ENCODE measurements around the gene SIAH1.
"Not testable (repeated sequence)": the region's sequence is repeated elsewhere in the genome, so short reads cannot be mapped to it uniquely, and the experiment has no call there.

Gene SIAH1

DNA sequence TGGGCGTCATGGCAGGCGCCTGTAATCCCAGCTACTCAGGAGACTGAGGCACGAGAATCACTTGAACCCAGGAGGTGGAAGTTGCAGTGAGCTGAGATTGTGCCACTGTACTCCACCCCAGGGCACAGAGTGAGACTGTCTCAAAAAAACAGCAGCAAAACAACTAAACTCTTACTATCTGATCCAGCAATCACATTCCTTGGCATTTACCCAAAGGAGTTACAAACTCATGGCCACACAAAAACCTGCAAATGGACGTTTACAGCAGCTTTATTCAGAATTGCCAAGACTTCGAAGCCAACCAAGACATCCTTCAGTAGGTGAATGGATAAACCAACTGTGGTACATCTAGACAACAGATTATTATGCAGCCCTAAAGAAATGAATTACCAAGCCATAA, 4.0 kb downstream of the SIAH1 start:
- Mint-ChIP-seq H3K36me3 (ENCODE audit: low read depth) (peaks cover 13% of the 10 kb centered on the region), H3K9me3 (no peaks in the 10 kb centered on the region)

DNA sequence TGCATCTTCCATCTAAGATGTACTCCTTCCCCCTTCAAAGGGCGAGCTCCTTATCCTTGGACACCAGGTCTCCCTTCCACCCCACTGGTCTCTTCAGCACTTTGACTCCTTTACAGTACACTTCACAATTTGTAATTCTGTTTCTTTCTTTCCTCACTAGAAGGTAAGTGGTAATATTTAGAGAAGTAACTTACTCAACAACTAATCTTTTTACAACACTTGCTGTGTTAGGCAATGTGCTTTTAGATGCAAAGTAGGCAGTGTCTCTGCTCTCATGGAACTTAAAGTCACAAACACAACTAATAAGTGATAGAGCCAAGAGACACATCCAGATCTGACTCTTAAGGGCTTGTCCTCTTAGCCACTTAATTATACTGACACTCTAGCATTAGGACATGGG, 6.4 kb downstream of the SIAH1 start:
- no peak overlapping the region for H3K27ac Mint-ChIP-seq
- no peak for ATAC-seq
- DNase-seq, result no peak
- H3K36me3 Mint-ChIP-seq (ENCODE audit: low read depth), result peaks cover 10% of the 10 kb centered on the region
- no peaks in the 10 kb centered on the region for H3K9me3 Mint-ChIP-seq
- H3K27me3 Mint-ChIP-seq, result no peaks in the 10 kb centered on the region
- peaks cover 57% of the 10 kb centered on the region for H3K4me1 Mint-ChIP-seq
- no peak overlapping the region for H3K4me3 Mint-ChIP-seq

More for the DNA sequence above, 4.0 kb downstream of the SIAH1 start:
- no peak overlapping the region for H3K27ac Mint-ChIP-seq
- DNase-seq (no peak), ATAC-seq (no peak)
- peaks cover 61% of the 10 kb centered on the region for H3K4me1 Mint-ChIP-seq
- no peak overlapping the region for H3K4me3 Mint-ChIP-seq
- H3K27me3 Mint-ChIP-seq, result no peaks in the 10 kb centered on the region

- ATAC-seq (peak; percentile 40), DNase-seq (no peak)
- H3K27ac Mint-ChIP-seq, result no peak overlapping the region
- no peaks in the 10 kb centered on the region for H3K27me3 Mint-ChIP-seq
- peaks cover 8% of the 10 kb centered on the region for H3K36me3 Mint-ChIP-seq (ENCODE audit: low read depth)
- H3K4me3 Mint-ChIP-seq, result no peak overlapping the region
- H3K4me1 Mint-ChIP-seq, result peaks cover 51% of the 10 kb centered on the region
- no peaks in the 10 kb centered on the region for H3K9me3 Mint-ChIP-seq
These were observed 6.9 kb downstream of the SIAH1 start for GRCh38 chr16:48378276-48378675.

DNA sequence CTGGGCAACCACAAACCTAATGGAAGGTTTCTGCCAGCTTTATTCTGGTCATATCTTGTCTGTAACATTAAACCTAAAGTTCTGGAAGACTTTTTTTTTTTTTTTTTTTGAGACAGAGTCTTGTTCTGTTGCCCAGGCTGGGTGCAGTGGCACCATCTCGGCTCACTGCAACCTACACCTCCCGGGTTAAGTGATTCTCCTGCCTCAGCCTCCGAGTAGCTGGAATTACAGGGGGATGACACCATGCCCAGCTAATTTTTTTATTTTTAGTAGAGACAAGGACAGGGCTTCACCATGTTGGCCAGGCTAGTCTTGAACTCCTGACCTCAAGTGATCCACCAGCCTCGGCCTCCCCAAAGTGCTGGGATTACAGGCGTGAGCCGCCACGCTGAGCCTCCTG, 7.9 kb downstream of the SIAH1 start:
- not testable (repeated sequence) for H3K27ac Mint-ChIP-seq; H3K27me3 Mint-ChIP-seq; ATAC-seq; H3K36me3 Mint-ChIP-seq (ENCODE audit: low read depth); DNase-seq; H3K9me3 Mint-ChIP-seq; H3K4me3 Mint-ChIP-seq
- peaks cover 46% of the 10 kb centered on the region for H3K4me1 Mint-ChIP-seq

GRCh38 chr16:48374255-48374654, 11.0 kb downstream of the SIAH1 start:
- Mint-ChIP-seq H3K27me3 (no peaks in the 10 kb centered on the region), H3K36me3 (ENCODE audit: low read depth) (peaks cover 2% of the 10 kb centered on the region), H3K4me3 (no peak overlapping the region), H3K4me1 (peaks cover 37% of the 10 kb centered on the region), H3K9me3 (no peaks in the 10 kb centered on the region), H3K27ac (no peak overlapping the region)
- no peak for DNase-seq
- no peak for ATAC-seq

- ATAC-seq, result no peak
- no peaks in the 10 kb centered on the region for H3K36me3 Mint-ChIP-seq (ENCODE audit: low read depth)
- no peak for DNase-seq
- peaks cover 33% of the 10 kb centered on the region for H3K4me1 Mint-ChIP-seq
- no peaks in the 10 kb centered on the region for H3K9me3 Mint-ChIP-seq
- no peaks in the 10 kb centered on the region for H3K27me3 Mint-ChIP-seq
- H3K27ac Mint-ChIP-seq, result no peak overlapping the region
- H3K4me3 Mint-ChIP-seq, result no peak overlapping the region
These were observed 11.8 kb downstream of the SIAH1 start for GRCh38 chr16:48373258-48374029.

DNA sequence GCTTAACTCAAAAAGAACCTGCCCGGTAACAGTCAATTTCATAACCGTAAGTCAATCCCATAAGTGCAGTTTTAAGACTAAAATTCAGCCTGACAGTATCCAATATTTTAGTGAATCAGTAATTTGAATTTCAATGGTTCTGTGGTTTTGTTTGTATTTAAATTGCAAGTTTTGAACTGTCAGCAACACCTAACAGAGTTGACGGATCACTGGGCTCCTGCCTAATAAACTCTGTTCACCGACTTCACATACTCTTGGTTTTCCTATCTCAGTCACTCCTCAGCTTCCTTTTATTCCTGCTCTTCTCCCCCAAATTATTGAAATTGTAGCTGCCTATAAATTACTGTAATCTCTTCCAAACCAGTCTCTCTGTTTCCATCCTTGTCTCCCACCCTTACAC, 12.5 kb downstream of the SIAH1 start:
- no peaks in the 10 kb centered on the region for H3K36me3 Mint-ChIP-seq (ENCODE audit: low read depth)
- no peaks in the 10 kb centered on the region for H3K9me3 Mint-ChIP-seq
- no peak overlapping the region for H3K27ac Mint-ChIP-seq
- DNase-seq (no peak), ATAC-seq (no peak)
- peaks cover 33% of the 10 kb centered on the region for H3K4me1 Mint-ChIP-seq
- H3K27me3 Mint-ChIP-seq, result no peaks in the 10 kb centered on the region
- H3K4me3 Mint-ChIP-seq, result no peak overlapping the region

GRCh38 chr16:48371393-48371780, 13.8 kb downstream of the SIAH1 start:
- no peaks in the 10 kb centered on the region for H3K9me3 Mint-ChIP-seq
- no peak overlapping the region for H3K27ac Mint-ChIP-seq
- DNase-seq, result no peak
- H3K4me1 Mint-ChIP-seq, result peaks cover 37% of the 10 kb centered on the region
- ATAC-seq, result no peak
- H3K27me3 Mint-ChIP-seq, result no peaks in the 10 kb centered on the region
- no peaks in the 10 kb centered on the region for H3K36me3 Mint-ChIP-seq (ENCODE audit: low read depth)
- H3K4me3 Mint-ChIP-seq, result no peak overlapping the region

DNA sequence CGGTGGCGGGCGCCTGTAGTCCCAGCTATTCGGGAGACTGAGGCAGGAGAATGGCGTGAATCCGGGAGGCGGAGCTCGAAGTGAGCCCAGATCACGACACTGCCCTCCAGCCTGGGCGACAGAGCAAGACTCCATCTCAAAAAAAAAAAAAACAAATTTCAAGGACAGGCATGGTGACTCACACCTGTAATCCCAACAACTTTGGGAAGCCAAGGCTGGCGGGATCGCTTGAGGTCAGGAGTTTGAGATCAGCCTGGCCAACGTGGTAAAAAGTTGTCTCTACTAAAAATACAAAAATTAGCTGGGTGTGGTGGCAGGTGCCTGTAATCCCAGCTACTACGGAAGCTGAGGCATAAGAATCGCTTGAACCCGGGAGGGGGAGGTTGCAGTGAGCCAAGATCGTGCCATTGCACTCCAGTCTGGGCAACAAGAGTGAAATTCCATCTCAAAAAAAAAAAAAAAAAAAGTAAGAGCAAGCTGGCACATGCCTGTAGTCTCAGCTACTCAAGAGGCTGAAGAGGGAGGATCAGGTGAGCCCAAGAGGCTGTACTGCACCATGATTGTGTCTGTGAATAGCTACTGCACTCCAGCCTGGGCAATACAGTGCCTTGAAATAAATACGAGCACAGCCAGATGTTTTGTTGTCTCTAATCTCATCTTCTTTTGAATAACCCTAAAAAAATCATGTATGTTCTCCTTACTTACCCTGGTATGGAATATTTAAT, 14.4 kb downstream of the SIAH1 start:
- not testable (repeated sequence) for DNase-seq; H3K4me3 Mint-ChIP-seq; H3K27ac Mint-ChIP-seq; H3K27me3 Mint-ChIP-seq; ATAC-seq; H3K36me3 Mint-ChIP-seq (ENCODE audit: low read depth); H3K9me3 Mint-ChIP-seq
- H3K4me1 Mint-ChIP-seq, result peaks cover 41% of the 10 kb centered on the region

DNA sequence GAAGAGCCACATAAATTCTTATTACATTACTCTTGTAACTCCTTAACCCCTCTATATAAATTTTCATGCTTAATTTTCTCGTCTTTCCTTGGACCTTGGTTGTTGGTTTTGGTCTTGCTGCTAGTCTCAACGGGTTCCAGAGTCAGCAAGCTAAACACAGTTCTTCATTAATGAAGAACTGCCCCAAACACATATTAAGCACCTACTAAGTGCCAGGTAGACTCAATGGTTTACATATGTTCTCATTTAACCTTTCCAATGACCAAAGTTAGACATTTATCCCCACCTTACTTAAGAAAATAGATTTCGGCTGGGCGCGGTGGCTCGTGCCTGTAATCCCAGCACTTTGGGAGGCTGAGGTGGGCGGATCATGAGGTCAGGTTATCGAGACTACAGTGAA, 15.0 kb downstream of the SIAH1 start:
- Mint-ChIP-seq H3K27ac (no peak overlapping the region), H3K4me1 (peaks cover 47% of the 10 kb centered on the region), H3K4me3 (no peak overlapping the region), H3K36me3 (ENCODE audit: low read depth) (no peaks in the 10 kb centered on the region), H3K9me3 (no peaks in the 10 kb centered on the region), H3K27me3 (no peaks in the 10 kb centered on the region)
- DNase-seq, result no peak
- ATAC-seq, result no peak

DNA sequence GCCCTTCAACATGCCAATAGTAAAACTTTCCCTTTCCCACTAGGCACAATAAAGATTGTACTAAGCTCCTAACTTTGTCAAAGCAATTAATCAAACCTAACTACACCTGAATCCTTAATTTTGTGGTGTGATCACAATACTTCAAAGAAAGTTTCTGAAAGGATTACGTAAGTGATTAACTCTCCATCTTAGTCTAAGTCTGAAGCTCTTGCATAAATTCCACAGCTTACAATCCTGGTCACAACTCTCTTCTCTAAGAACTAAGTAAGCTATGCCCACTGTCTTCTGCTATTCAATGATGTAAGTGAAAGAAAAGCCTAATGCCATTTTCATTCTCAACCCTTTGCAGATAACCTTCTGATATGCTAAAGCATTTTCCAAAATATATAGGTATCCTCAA, 15.4 kb downstream of the SIAH1 start:
- H3K27ac Mint-ChIP-seq, result no peak overlapping the region
- H3K4me1 Mint-ChIP-seq, result peaks cover 51% of the 10 kb centered on the region
- H3K36me3 Mint-ChIP-seq (ENCODE audit: low read depth), result no peaks in the 10 kb centered on the region
- H3K4me3 Mint-ChIP-seq, result no peak overlapping the region
- ATAC-seq (no peak), DNase-seq (no peak)
- no peaks in the 10 kb centered on the region for H3K9me3 Mint-ChIP-seq
- no peaks in the 10 kb centered on the region for H3K27me3 Mint-ChIP-seq

- Mint-ChIP-seq H3K27ac (peak overlapping the region; percentile 92), H3K4me3 (peak overlapping the region; percentile 86), H3K36me3 (ENCODE audit: low read depth) (no peaks in the 10 kb centered on the region), H3K4me1 (peaks cover 60% of the 10 kb centered on the region), H3K9me3 (no peaks in the 10 kb centered on the region), H3K27me3 (no peaks in the 10 kb centered on the region)
- ATAC-seq (no peak), DNase-seq (no peak)
These were observed 17.7 kb downstream of the SIAH1 start for GRCh38 chr16:48367441-48368049.

- peak overlapping the region; percentile 92 for H3K27ac Mint-ChIP-seq
- ATAC-seq (peak; percentile 69), DNase-seq (peak; percentile 45)
- H3K36me3 Mint-ChIP-seq (ENCODE audit: low read depth), result no peaks in the 10 kb centered on the region
- peaks cover 61% of the 10 kb centered on the region for H3K4me1 Mint-ChIP-seq
- peak overlapping the region; percentile 86 for H3K4me3 Mint-ChIP-seq
- H3K9me3 Mint-ChIP-seq, result no peaks in the 10 kb centered on the region
- H3K27me3 Mint-ChIP-seq, result no peaks in the 10 kb centered on the region
These were observed 18.8 kb downstream of the SIAH1 start for GRCh38 chr16:48366165-48367093.

DNA sequence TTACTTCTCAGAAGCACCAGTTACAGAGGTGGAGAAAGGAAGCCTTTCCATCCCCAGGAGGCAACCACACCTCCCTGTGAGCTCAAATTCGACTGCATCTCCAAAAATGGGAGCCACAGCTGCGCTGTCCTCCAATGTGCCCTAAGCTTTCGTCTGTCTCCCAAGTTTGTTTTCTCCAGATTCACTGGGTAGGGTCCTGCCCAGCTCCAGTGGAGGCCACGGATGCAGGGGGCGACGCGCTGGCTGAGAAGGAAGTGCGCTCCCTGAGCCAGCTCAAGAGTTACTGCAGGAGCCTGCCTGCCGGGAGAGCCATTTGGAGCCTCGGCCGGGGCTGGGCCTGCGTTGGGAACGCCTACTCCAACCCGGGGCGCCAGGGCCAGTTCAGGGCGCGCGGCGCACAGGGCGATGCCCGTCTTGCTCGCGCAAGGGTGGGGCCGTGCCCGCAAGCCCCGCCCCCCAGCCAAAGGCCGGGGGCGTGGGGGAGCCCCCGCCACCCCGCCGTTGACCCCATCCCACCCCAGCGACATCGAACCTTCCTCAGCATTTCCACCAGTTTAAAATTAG, 19.5 kb downstream of the SIAH1 start:
- no peaks in the 10 kb centered on the region for H3K9me3 Mint-ChIP-seq
- no peaks in the 10 kb centered on the region for H3K27me3 Mint-ChIP-seq
- H3K4me1 Mint-ChIP-seq, result peaks cover 64% of the 10 kb centered on the region
- peaks cover 4% of the 10 kb centered on the region for H3K36me3 Mint-ChIP-seq (ENCODE audit: low read depth)
- H3K4me3 Mint-ChIP-seq, result peak overlapping the region; percentile 86
- ATAC-seq, result peak; percentile 98
- DNase-seq, result peak; percentile 86
- H3K27ac Mint-ChIP-seq, result peak overlapping the region; percentile 92
